IPS DF 6.9 (cell line): ENCODE data around the gene TEKT4.
"Not testable (repeated sequence)": the region's sequence is repeated elsewhere in the genome, so short reads cannot be mapped to it uniquely, and the experiment has no call there.

Experiments
- DNase-seq: peaks from one replicate; pipeline ENCODE4 v3.0.0-alpha.2; 2013; ENCODE audit warnings: low read depth, low spot score
- H3K27ac ChIP-seq: one replicate; pipeline ENCODE4 v1.5.1; 2013; ENCODE audit warnings: low read length, control low read depth
- H3K27me3 ChIP-seq: 2 replicates; pipeline ENCODE4 v1.6.1; 2013; ENCODE audit warnings: mild to moderate bottlenecking, low read length; ENCODE audit not compliant: control insufficient read depth, insufficient read depth
- H3K36me3 ChIP-seq: 2 replicates; pipeline ENCODE4 v1.6.1; 2013; ENCODE audit warnings: low read length; ENCODE audit not compliant: control insufficient read depth, insufficient read depth
- H3K4me1 ChIP-seq: 2 replicates; pipeline ENCODE4 v1.6.1; 2013; ENCODE audit warnings: low read length; ENCODE audit not compliant: control insufficient read depth, insufficient read depth
- H3K4me3 ChIP-seq: 2 replicates; pipeline ENCODE4 v1.5.1; 2013; ENCODE audit warnings: mild to moderate bottlenecking, low read length
- H3K9me3 ChIP-seq: 2 replicates; pipeline ENCODE4 v1.6.1; 2013; ENCODE audit warnings: low read length, inconsistent platforms; ENCODE audit not compliant: control insufficient read depth, insufficient read depth
- WGBS: extraction: QIAGEN DNeasy Blood & Tissue Kit; methylation state at CpG from one replicate; pipeline ENCODE4 v1.1.7; 2013; ENCODE audit warnings: mixed read lengths, missing lambda C conversion rate; ENCODE audit not compliant: insufficient read length, insufficient coverage; 5-methylcytosine and 5-hydroxymethylcytosine counted together

TEKT4 gene

GRCh38 chr2:94876523-94876863 lies 5.3 kb downstream of the TEKT4 start:
- peaks cover 1% of the 10 kb centered on the region for H3K9me3 ChIP-seq
- H3K36me3 ChIP-seq: no peaks in the 10 kb centered on the region
- H3K27me3 ChIP-seq: no peaks in the 10 kb centered on the region; the same call in 1 of the 2 replicates
- DNase-seq: no peak
- no peak overlapping the region for H3K27ac ChIP-seq
- no CpG with 5 or more reads among the region's 16 CpGs for WGBS
- no peak overlapping the region for H3K4me3 ChIP-seq
- H3K4me1 ChIP-seq: no peaks in the 10 kb centered on the region; the same call in 1 of the 2 replicates

- no peaks in the 10 kb centered on the region for H3K36me3 ChIP-seq
- H3K27me3 ChIP-seq: no peaks in the 10 kb centered on the region; the same call in 1 of the 2 replicates
- no CpG with 5 or more reads among the region's 5 CpGs for WGBS
- no peaks in the 10 kb centered on the region; the same call in 1 of the 2 replicates for H3K4me1 ChIP-seq
- H3K27ac ChIP-seq: no peak overlapping the region
- peaks cover 1% of the 10 kb centered on the region for H3K9me3 ChIP-seq
- no peak overlapping the region for H3K4me3 ChIP-seq
- DNase-seq: no peak
Measured at GRCh38 chr2:94877129-94877528, 5.9 kb downstream of the TEKT4 start.

- not testable (repeated sequence) for H3K27me3 ChIP-seq, H3K4me3 ChIP-seq, H3K9me3 ChIP-seq, H3K4me1 ChIP-seq, DNase-seq, H3K27ac ChIP-seq, H3K36me3 ChIP-seq
- WGBS: no CpG with 5 or more reads among the region's 7 CpGs
Measured at GRCh38 chr2:94878575-94878974, 7.3 kb downstream of the TEKT4 start.

- no peak overlapping the region for H3K4me3 ChIP-seq
- DNase-seq: no peak
- no peaks in the 10 kb centered on the region for H3K27me3 ChIP-seq
- H3K36me3 ChIP-seq: no peaks in the 10 kb centered on the region
- H3K27ac ChIP-seq: no peak overlapping the region
- WGBS: no CpG with 5 or more reads among the region's 9 CpGs
- H3K4me1 ChIP-seq: no peaks in the 10 kb centered on the region; the same call in 1 of the 2 replicates
- H3K9me3 ChIP-seq: peaks cover 1% of the 10 kb centered on the region
Measured at GRCh38 chr2:94879314-94879981, 8.2 kb downstream of the TEKT4 start.

- H3K4me3 ChIP-seq: no peak overlapping the region
- no peaks in the 10 kb centered on the region for H3K27me3 ChIP-seq
- H3K27ac ChIP-seq: no peak overlapping the region
- no CpG with 5 or more reads among the region's 11 CpGs for WGBS
- peaks cover 1% of the 10 kb centered on the region for H3K9me3 ChIP-seq
- no peak for DNase-seq
- H3K36me3 ChIP-seq: no peaks in the 10 kb centered on the region
- no peaks in the 10 kb centered on the region; the same call in 1 of the 2 replicates for H3K4me1 ChIP-seq
Measured at GRCh38 chr2:94879982-94880377, 8.8 kb downstream of the TEKT4 start.

GRCh38 chr2:94880507-94880906 lies 9.3 kb downstream of the TEKT4 start:
- no peaks in the 10 kb centered on the region for H3K36me3 ChIP-seq
- no peak overlapping the region for H3K4me3 ChIP-seq
- no peaks in the 10 kb centered on the region for H3K27me3 ChIP-seq
- DNase-seq: no peak
- no CpG with 5 or more reads among the region's 8 CpGs for WGBS
- peaks cover 1% of the 10 kb centered on the region for H3K9me3 ChIP-seq
- H3K27ac ChIP-seq: no peak overlapping the region
- H3K4me1 ChIP-seq: no peaks in the 10 kb centered on the region; the same call in 1 of the 2 replicates

- Histone ChIP-seq H3K4me1 (no peaks in the 10 kb centered on the region; the same call in 1 of the 2 replicates), H3K9me3 (peaks cover 1% of the 10 kb centered on the region), H3K4me3 (no peak overlapping the region), H3K36me3 (no peaks in the 10 kb centered on the region), H3K27me3 (no peaks in the 10 kb centered on the region), H3K27ac (no peak overlapping the region)
- no CpG with 5 or more reads among the region's 6 CpGs for WGBS
- no peak for DNase-seq
Measured at GRCh38 chr2:94881070-94881469, 9.8 kb downstream of the TEKT4 start.

GRCh38 chr2:94890234-94890633 lies 19.0 kb downstream of the TEKT4 start:
- no peaks in the 10 kb centered on the region for H3K36me3 ChIP-seq
- H3K27ac ChIP-seq: no peak overlapping the region
- H3K27me3 ChIP-seq: no peaks in the 10 kb centered on the region
- no peak for DNase-seq
- no peaks in the 10 kb centered on the region for H3K9me3 ChIP-seq
- WGBS: no CpG with 5 or more reads among the region's 4 CpGs
- H3K4me3 ChIP-seq: no peak overlapping the region
- no peaks in the 10 kb centered on the region for H3K4me1 ChIP-seq

GRCh38 chr2:94895273-94895672 lies 24.0 kb downstream of the TEKT4 start:
- not testable (repeated sequence) for H3K9me3 ChIP-seq, H3K4me3 ChIP-seq, H3K27ac ChIP-seq, DNase-seq, H3K27me3 ChIP-seq, H3K36me3 ChIP-seq, H3K4me1 ChIP-seq
- WGBS: no CpG with 5 or more reads among the region's 7 CpGs

GRCh38 chr2:94906976-94907375 lies 35.7 kb downstream of the TEKT4 start:
- not testable (repeated sequence) for DNase-seq, H3K27me3 ChIP-seq, H3K9me3 ChIP-seq, H3K36me3 ChIP-seq, H3K4me3 ChIP-seq, H3K4me1 ChIP-seq, H3K27ac ChIP-seq
- WGBS: no CpG with 5 or more reads among the region's 4 CpGs

- Histone ChIP-seq H3K36me3 (no peaks in the 10 kb centered on the region), H3K27me3 (no peaks in the 10 kb centered on the region), H3K4me3 (no peak overlapping the region), H3K27ac (no peak overlapping the region), H3K9me3 (no peaks in the 10 kb centered on the region), H3K4me1 (no peaks in the 10 kb centered on the region)
- DNase-seq: no peak
- WGBS: no CpG with 5 or more reads among the region's 11 CpGs
Measured at GRCh38 chr2:94923196-94923595, 52.0 kb downstream of the TEKT4 start.
